GM21447 (cell line): ENCODE measurements around the gene ZNRF2.

Experiments used
- ATAC-seq: cut with Tn5 transposase; IDR thresholded peaks from one replicate; pipeline ENCODE4 v1.9.1; 2021; ENCODE audit not compliant: unreplicated experiment

Gene ZNRF2

DNA sequence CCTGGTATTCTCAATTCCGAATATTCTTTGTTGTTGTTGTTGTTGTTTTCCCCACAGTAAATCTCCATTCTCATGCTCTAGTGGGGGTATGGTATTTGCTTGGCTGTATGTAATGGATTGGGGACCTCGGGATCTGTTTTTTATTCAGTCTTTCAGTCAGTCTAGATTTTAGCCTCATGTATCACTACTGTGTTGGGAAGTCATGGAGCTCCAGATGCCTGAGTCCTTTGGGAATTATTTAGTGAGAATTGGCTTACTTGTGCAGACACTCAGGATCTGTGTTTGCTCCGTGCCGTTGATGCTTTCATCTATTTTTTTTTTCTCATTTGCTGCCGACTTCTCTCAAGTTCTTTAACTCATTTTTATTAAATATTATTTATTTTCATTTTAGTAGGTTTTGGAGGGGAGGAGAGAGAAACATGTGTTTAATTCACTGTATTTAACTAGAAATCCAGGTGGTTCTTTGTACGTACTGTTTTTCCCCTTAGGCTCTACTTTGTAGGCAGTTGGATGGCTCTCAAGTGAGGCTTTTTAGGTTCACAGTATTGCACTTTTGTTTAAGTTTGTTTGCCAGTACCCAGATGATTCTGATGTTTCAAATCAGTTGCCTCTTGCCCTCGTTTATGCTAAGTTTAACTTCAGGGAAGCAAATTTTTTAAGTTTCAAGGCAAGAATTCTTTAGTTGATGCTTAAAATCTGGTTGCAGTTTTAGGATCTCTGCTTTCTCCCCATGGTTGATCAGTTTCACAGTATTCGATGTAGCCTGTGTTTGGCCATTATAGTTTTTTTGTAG, 36.9 kb downstream of the ZNRF2 start:
- no peak for ATAC-seq

DNA sequence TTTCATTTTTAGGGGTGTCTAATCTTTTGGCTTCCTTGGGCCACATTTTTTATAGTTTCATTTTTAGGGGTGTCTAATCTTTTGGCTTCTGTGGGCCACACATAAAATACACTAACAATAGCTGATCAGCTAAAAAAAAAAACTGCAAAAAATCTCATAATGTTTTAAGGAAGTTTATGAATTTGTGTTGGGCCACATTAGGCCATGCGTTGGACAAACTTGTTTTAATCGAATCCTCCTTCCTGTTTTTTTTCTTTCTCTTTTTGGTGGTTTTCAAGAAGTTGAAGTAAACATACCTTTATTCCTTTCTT, 37.4 kb downstream of the ZNRF2 start:
- ATAC-seq: no peak

DNA sequence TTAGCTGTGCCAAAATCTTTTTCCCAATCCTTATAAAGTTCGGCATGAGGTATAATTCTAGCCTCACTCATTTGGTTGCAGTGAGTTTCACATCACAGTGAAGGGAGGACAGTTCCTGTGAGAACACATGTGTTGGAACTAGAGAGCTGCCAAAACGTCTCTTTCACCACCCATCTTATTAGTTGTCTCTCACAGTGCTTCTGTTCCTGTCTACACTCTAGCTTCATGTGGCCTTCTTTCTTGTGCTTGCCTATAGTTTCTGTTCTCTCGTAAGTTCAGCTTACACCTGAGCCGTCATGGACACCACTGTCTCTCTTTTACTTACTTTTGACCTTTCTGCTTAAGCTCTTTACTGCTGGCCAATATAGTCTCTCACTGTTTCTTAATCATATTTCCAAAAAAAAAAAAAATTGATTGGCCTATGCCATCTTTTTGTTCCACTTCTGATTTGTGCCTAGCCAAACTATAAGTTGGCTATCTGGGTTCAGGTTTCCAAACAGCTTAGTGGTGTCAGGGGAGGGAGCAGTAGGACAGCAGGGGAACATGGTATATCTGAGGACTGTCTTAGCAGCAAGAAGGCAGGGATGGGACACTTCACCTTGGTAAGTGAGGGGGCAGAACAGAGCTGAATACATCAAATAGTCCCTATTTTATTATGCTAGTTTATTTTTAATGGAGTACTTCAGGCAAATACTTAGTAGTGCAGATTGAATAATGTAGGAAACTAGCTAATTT, 38.0 kb downstream of the ZNRF2 start:
- ATAC-seq: peak; percentile 77

DNA sequence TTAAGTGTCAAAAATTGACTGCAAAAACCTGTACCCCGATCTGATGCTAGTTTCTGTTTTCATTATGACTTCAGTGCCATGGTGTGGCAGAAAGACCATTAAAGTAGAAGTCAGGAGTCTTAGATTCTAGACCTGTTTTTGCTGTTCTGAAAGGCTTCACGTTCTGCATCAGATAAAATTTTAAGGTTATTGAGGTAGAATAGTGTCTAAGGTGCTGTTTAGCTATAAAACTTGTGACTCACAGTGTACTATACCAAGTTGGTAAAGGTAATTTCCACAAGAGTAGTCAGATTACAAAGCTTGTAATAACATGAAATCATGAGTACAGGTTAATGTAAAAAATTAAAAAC, 38.6 kb downstream of the ZNRF2 start:
- peak; percentile 48 for ATAC-seq

DNA sequence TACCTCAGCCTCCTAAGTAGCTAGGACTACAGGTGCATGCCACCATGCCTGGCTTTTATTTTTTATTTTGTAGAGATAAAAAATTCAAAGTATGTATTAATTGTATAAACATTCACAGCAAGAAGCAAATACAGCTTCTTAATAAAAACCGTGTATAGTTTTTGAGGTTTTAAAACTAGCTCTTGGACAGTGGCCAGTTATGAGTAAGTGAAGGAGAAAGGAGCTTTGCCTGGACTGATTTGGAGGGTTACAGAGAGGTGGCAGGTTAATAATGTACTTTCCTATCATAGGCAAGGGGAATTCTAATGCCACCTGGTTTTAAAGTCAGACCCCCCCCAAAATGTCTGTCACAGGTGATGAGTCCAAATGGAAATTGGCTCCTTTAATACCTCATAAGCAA, 43.4 kb downstream of the ZNRF2 start:
- no peak for ATAC-seq

DNA sequence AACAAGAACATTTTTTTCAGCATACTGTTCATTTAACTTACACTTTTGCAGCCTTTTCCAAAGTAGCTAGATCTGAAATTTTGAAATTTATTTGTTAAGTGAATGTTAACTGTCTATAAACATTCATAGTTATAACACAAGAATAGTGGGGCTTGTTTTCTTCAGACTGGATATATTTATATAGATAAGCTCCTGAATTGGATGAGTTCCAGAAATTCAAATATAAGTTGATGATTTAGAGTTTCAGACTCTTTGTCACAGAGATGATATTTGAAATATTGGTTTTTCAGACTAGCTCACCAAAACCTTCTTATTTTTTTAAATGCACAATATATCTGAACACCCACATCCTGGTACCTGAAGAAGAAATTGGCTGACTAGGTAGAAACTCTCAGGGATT, 44.0 kb downstream of the ZNRF2 start:
- no peak for ATAC-seq

DNA sequence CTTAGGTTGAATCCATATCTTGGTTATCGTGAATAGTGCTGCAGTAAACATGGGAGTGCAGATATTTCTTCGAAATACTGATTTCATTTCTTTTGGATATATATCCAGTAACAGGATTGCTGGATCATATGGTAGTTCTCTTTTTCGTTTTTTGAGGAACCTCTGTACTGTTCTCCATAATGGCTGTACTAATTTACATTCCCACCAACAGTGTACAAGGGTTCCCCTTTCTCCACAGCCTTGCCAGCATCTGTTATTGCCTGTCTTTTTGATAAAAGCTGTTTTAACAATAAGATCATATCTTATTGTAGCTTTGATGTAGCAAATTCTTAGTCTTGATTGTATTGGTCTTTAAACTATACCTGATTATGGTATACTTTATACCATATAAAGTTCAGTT, 45.3 kb downstream of the ZNRF2 start:
- ATAC-seq: no peak

DNA sequence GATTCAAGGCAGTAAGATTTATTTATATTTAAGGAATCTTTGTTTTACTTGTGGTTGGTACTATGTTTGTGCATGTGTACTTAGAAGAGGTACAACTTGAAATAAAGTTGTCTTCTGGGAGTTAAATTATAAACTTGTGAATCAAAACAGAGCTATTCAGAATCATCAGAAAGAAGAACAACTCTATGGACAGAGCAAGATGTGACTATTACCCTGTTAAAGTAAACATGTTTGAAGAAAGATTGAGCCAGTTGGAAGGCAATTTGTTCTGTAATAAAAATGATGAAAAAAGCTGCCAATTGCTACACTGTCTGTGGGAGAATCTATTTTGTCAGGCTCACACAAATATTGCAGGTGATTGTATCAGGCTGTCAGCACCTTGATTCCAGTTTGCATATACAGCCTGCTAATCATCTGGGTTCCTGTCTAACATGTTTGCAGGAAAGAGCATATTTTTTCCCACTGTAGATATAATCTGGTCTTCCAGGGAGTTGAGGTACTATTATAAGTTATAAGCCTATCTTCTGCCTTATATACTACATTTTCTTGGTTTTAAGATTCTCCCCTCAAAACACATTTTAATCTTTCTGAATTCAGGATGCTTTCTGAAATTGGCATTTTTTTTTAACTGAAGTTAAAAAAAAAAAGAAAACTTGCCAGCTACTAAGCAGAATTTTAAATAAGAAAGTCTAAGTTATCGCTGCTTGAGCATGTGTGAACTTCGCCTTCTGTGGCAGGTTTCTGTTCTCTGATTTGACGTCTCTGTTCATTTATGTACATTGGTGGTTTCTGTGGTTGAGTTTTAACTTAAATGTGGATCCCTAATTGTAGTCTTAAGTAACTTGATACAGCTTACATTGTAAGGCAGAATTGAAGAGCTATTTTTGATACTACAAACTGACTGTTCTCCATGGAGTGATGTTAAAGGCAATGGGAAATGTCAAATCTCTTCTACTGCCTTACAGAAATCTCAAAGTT, 46.0 kb downstream of the ZNRF2 start:
- ATAC-seq: peak; percentile 96

DNA sequence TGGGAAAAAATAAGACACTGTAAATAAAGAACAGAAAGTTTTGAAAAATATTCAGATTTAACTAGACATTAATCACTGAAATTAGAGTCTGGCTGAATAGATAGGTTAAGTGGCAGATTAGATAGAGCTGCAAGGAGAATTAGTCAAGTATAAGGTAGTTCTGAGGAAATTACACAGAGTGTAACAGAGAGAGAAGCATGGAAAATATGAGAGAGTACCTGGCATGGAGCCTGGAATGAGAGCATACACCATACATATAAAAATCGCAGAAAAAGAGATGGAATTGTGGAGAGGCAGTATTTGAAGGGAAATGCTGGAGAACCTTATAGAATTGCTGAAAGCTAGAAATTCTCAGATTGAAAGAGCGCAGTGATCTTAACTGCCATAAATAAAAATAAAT, 46.9 kb downstream of the ZNRF2 start:
- ATAC-seq: no peak

DNA sequence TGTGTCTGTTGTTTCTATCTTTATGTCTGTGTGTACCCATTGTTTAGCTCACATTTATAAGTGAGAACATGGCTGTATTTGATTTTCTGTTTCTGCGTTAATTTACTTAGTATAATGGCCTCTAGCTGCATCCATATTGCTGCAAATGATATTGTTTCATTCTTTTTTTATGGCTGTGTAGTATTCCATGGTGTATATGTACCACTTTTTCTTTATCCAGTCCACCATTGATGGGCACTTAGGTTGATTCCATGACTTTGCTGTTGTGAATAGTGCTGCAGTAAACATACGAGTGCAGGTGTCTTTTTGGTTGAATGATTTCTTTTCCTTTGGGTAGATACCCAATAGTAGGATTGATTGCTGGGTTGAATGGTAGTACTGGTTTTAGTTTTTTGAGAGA, 48.2 kb downstream of the ZNRF2 start:
- ATAC-seq: no peak

DNA sequence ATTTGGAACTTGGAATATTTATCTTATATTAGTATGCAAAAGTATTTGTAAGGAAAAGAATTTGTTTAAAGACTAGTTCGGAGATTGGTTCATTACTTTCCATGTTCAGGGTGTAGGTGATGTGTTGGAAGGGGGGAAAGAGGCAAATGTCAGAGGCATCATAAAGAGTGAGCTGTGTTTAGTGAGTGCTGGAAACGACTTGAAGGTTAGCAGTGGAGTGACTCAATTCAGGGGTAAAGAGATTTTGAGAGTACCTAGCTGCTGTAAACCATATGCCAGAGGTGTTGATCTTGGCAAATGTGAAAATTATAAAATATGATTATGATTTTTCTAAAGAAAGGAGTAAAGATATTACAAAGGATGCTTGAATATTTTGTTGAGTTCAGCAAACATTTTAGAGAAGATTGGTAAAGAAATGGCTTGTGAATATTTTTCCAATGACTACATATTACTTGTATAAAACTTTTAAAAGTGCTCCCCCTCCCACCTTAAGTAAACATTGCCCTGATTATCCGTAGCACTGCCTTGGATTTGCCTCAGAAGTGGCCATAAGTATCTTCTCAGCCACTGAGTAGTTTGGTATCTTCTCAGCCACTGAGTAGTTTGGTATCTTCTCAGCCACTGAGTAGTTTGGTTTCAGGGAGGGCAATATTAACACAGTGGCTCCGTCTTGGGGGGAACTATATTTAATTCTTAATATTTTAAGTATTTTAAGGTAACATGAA, 51.5 kb downstream of the ZNRF2 start:
- no peak for ATAC-seq

DNA sequence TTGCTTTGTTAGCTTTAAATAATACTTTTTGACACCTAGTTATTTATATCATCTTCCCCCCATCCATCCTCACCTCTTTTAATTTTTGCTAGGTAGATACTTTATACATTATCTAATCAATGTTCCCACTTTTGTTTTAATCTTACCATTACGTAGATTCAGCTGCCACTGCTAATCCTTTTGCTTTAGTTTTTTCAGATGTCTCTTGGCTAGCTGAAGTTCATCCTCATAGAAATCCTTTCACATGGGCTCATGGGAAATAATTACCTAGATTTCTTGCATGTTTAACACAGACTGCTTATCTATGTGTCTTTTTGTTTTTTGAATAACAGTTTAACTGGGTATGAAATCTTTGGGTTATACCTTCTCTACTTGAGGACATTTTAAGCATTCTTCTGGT, 60.1 kb downstream of the ZNRF2 start:
- ATAC-seq: no peak

DNA sequence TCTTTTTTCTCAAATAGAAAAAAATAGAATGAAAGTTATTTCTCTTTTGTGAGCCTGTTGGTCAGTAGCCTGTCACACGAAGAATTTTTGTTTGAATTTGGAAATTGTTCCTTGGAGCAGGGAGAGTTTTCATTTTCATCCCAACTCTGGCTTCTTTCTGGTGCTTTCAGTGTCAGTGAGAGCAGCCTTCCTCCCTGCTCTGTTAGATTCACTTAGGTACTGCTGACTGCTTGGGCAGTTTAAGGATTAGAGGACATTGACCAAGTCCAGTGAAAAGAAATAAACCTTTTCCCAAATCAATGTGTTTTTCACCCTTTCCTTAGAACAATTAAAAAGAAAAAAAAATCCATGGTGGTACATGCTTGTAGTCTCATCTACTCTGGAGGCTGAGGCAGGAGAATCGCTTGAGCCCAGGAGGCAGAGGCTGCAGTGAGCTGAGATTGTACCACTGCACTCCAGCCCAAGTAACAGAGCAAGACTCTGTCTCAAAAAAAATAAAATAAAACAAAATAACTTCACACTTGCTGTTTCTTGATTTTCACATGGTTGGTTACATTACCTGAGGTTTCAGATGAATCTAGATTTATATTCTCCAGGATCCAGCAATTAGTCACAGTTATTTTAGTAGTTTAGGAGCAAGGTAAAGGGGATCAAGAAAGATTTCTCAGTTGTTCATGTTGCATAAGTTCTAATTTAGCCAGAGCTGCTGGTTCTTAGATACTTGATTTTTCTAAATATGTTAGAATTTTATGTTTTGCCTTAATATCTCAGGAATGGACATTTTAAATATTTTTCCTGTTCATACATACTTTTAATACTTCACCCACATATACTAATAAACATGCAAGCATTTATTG, 63.1 kb downstream of the ZNRF2 start:
- ATAC-seq: peak; percentile 21

DNA sequence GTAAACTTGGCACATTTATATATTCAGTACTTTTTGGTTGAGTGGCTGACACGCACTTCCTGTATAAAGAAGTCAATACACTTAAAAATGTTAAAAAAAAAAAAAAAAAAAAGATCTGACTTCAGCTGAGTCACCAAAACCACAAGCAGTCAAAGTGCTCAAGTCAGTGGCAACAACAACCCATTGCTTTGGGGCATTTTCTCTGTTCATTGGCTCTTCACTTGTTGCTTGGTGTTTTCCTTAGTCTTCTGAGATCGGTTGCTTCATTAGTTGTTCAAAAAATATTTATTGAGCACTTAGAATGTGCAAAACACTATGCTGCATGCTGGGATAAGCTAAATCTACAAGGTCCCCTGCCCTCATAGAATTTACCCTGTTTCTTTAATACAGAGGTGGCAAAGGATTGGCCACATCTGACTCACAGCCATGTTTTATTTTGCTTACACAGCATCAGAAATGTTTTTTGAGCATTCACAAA, 63.7 kb downstream of the ZNRF2 start:
- peak; percentile 86 for ATAC-seq

DNA sequence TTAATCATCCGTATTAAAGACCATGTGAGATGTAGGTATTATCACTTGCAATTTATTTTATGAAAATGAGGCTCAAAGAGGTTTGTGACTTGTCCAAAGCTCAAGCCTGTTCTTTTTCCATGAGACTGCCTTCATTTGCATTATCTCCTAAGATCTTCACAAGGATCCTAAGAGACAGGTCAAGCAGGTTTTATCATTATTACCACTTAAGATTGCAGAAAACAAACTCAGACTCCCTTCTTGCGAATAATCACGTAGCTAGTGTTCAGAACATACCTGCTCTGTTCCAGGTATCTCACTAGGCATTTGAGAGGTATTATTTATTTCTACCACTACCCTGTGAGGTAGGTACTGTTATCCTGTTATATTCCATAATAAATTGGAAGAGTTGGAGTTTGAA, 64.8 kb downstream of the ZNRF2 start:
- ATAC-seq: no peak

DNA sequence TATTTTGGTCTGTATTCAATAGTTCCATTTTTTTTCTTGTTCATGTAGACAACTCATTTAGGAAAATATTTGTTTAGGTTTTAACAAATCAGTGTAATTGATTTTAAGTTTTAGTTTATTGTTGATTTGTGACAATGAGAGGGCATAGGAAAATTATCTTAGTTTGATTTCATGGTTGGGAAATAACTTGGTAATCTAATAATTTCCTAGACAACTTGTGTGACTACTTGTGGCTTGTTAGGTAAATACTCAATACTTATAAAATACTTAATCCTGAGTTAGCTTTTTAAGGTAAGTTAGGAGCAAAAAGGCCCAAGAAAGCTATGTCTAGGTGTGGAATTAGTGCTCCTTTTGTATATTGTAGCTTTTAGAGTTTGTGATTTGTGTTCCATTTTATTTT, 65.4 kb downstream of the ZNRF2 start:
- ATAC-seq: no peak

DNA sequence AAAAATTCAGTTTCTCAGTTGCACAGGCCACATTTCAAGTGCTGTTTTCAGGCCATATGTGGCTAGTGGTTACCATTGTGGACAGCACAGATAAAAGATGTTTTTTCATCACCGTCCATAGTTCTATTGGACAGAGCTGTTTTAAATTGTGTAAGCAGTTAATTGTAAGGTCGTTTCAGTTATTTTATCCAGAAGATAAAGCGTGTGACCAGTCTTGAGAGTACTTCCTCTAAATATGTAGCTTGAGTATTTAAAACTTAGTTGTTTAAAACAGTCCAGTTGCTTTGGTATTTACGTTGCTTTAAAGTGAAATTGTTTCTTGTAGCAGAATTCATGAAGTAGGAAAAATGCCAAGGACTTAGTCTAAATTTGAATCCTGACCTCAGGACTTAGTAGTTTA, 66.9 kb downstream of the ZNRF2 start:
- no peak for ATAC-seq

DNA sequence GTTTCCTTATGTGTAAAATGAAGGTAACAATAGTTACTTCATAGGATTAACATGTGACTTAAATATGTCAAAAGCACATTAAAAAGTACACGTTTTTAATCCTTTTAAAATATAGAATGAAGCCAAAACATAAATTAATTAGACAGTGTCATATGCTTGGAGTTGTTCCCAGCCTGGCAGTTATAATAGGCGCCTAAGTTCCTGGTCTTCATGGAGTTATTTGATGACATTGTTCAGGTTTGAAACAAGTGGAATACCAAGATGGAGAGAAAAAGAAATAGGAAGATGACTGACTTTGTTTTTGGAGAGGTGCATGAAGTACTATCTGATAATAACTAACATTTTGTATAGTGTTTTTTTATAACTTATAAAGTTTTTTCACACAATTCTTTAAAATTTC, 67.3 kb downstream of the ZNRF2 start:
- no peak for ATAC-seq

DNA sequence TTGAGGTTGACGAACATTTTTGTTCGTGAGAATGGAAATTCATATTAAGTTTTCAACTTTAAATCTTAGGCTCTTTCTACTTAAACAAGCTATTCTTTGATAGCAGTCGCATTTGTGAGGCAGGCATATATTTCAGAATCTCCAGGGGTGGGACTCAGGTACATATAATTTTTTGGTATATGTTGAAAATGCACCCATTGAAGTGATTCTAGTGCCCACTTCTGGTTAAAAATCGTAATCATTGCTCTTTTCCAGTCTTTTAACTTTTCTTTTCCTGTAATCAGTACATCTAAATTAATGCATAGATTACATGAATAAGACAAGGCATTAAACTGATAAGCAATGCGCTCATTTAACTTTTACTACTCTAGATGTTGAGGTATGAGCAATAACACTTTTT, 67.8 kb downstream of the ZNRF2 start:
- no peak for ATAC-seq

DNA sequence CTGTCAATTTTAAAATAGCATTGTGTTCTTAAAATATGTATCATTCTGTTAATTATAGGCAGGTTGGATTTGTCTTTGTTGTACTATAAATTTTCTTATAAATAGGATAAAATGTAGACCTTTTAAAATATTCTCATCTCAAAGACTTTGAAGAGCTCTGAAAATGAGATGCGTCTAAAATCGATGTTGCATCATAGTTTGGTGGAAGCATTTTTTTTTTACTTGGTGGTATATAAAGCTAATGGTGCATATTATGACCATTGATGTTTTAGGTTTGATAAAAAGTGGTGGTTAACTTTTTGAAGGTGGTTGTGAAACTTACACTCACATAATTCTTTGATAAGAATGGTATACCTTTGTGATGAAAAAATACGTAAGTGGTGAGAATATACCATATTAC, 69.1 kb downstream of the ZNRF2 start:
- no peak for ATAC-seq
